Measurements from ENCODE around the gene APH1B.

The APH1B gene

GRCh38 chr15:63277038-63277892 lies at the start of gene APH1B:
Gene APH1B (plus strand): TSS chr15:63277605. CDS start chr15:63277624, 19 bp downstream.
- TF ChIP-seq CTCF (IDR thresholded peaks at IDR 0.05; ENCODE audit: insufficient read depth, missing control alignments) = no peak
- FAIRE-seq (no peak), DNase-seq (ENCODE audit: insufficient read length, low spot score) (peak; percentile 55)

- no peak for TF ChIP-seq CTCF (IDR thresholded peaks at IDR 0.05; ENCODE audit: insufficient read depth, missing control alignments)
- DNase-seq (ENCODE audit: insufficient read length, low spot score) = no peak
- FAIRE-seq = no peak
Observed at GRCh38 chr15:63227689-63228088, 49.7 kb upstream of the APH1B start.

GRCh38 chr15:63231206-63231605 lies 46.2 kb upstream of the APH1B start:
- DNase-seq (ENCODE audit: insufficient read length, low spot score) (no peak), FAIRE-seq (no peak)
- no peak for TF ChIP-seq CTCF (IDR thresholded peaks at IDR 0.05; ENCODE audit: insufficient read depth, missing control alignments)

GRCh38 chr15:63231706-63232105 lies 45.7 kb upstream of the APH1B start:
- peak; percentile 94 for FAIRE-seq
- no peak for TF ChIP-seq CTCF (IDR thresholded peaks at IDR 0.05; ENCODE audit: insufficient read depth, missing control alignments)
- no peak for DNase-seq (ENCODE audit: insufficient read length, low spot score)

- no peak for TF ChIP-seq CTCF (IDR thresholded peaks at IDR 0.05; ENCODE audit: insufficient read depth, missing control alignments)
- DNase-seq (ENCODE audit: insufficient read length, low spot score) (no peak), FAIRE-seq (no peak)
Observed at GRCh38 chr15:63232405-63232804, 45.0 kb upstream of the APH1B start.

- DNase-seq (ENCODE audit: insufficient read length, low spot score) = no peak
- no peak for FAIRE-seq
- TF ChIP-seq CTCF (IDR thresholded peaks at IDR 0.05; ENCODE audit: insufficient read depth, missing control alignments) = no peak
Observed at GRCh38 chr15:63232943-63233342, 44.5 kb upstream of the APH1B start.

Data from D721Med (cell line).